Measurements from ENCODE around the gene GAA.
"Not testable (repeated sequence)": the region's sequence is repeated elsewhere in the genome, so short reads cannot be mapped to it uniquely, and the experiment has no call there.

The GAA gene

DNA sequence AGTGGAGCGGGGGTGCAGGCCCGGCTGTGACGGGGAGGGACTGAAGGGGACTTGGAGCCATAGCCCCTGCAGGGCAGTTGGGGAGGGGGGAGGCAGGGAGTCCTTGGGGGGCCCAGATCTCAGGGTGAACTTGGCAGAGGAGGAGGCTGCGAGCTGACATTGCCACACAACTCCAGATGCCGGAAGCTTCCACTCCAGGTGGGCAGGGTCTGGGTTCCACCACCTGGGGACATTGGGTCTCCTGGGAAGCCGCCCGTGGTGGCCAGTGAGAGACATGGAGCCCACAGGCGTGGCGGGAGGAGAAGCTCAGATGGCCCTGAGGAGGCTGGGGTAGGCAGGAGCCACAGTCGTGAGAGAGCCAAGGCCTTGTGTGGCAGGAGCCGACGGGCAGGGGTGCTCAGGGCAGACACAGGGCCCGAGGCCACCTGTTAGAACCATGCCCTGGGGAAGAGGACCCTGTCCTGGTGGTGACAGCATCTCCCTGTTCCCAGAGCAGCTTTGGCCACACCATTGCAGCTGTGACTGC is 18.2 kb upstream of the GAA start:
- DNase-seq (ENCODE audit: low read depth in 3 of 3, low spot score in 1 of 3): no peak

DNA sequence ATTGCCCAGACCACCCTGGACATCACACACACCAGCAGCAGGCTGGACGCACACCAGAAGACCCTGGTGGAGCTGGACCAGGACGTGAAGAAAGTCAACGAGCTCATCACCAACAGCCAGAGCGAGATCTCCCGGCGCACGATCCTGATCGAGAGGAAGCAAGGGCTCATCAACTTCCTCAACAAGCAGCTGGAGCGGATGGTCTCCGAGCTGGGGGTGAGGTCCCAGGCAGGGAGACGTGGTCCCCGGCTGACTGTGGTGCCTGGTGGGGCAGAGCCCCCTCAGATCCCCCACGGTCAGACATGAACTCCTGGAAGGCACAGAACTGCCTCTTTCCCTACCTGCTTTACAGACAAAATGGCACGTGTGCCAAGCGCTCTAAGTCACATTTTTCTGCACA is 16.6 kb upstream of the GAA start:
- no peak for DNase-seq (ENCODE audit: low read depth in 3 of 3, low spot score in 1 of 3)

DNA sequence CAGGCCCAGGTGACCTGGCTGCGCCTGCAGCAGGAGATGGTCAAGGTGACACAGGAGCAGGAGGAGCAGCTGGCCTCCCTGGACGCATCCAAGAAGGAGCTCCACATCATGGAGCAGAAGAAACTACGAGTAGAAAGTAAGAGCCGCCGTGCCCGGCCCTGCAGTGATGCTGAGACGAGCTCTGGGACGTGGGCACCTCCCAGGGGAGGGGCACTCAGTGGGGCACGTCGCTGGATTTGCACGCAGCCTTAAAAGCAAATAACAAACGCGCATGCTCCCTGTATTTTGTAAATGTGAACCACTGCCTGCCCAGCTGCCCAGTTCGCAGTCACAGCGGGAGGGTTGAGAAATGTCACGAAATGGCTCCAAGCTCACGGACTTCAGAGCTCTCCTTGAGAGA is 15.3 kb upstream of the GAA start:
- DNase-seq (ENCODE audit: low read depth in 3 of 3, low spot score in 1 of 3): no peak

DNA sequence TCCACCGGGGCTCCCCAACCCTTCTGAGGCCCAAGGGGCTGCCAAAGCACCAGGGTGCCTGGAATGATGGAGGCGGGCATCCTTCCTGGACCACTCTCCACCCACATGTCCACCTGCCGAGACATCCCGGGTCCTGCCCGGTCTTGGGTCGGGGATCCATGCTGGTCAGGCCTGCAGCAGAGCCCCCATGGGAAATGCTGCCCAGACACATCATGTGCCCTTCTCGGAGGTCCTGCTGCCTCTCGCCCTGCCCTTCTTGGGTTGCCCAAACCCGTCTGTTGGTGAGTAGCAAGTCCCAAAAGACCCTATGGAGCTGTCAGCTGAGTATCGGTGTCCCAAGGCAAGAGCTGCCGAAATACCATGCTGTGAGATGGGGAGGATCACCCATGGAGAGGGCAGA is 14.8 kb upstream of the GAA start:
- no peak for DNase-seq (ENCODE audit: low read depth in 3 of 3, low spot score in 1 of 3)

DNA sequence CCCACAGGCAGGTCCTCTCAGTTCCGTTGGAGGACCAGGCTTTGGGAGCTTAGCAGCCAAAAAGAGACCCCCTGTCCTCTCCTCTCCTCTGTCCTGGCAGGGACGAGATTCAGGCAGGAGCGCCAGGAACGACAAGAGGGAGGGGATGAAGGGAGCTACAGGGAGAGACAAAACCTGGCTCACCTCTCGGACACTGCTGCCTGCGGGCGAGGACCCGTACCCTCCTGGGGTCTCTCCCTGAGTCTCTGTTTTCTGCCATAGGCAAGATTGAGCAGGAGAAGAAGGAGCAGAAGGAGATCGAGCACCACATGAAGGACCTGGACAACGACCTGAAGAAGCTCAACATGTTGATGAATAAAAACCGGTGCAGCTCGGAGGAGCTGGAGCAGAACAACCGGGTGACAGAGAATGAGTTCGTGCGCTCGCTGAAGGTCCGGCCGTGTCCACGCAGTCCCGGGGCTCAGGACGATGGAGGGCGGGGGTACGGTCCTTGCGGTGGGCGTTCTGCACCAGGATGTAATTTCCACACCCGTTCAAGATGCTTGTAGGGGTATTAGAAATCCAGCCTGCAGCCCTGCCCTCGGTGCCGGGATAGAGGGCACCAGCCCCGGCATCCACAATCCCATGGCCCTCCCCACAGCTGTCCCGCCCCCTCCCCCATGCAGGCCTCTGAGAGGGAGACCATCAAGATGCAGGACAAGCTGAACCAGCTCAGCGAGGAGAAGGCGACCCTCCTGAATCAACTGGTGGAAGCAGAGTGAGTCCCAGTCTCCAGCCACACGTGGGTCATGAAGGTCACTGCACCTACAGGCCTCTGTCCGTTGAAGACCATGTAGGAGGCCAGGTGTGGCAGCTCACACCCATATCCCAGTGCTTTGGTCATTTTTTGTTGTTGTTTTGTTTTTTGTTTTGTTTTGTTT is 13.8 kb upstream of the GAA start:
- DNase-seq (ENCODE audit: low read depth in 3 of 3, low spot score in 1 of 3): no peak

DNA sequence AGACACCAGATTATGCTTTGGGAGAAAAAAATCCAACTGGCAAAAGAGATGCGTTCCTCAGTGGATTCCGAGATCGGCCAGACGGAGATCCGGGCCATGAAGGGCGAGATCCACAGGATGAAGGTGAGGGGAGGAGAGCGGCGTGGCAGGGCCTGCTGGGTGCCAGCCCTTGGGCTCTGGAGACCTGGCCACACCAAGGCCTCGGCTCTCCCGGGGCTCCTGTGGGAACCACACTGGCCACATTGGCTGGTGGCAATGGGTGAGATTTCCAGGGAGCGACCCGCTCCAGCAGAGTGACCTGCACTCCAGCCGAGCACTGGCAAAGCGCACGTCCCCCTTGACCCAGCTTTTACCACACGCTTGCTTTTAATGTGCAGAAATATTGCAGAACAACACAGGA is 11.6 kb upstream of the GAA start:
- no peak for DNase-seq (ENCODE audit: low read depth in 3 of 3, low spot score in 1 of 3)

DNA sequence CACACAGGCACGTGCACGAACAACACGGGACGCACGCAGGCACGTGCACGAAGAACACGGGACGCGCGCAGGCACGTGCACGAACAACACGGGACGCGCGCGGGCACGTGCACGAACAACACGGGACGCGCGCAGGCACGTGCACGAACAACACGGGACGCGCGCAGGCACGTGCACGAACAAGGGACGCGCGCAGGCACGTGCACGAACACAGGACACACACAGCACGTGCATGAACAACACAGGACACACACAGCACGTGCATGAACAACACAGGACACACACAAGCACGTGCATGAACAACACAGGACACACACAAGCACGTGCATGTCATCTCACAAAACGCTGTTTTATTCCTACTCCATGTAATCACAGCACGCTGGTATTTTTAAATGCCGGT is 11.2 kb upstream of the GAA start:
- not testable (repeated sequence) for DNase-seq (ENCODE audit: low read depth in 3 of 3, low spot score in 1 of 3)

DNA sequence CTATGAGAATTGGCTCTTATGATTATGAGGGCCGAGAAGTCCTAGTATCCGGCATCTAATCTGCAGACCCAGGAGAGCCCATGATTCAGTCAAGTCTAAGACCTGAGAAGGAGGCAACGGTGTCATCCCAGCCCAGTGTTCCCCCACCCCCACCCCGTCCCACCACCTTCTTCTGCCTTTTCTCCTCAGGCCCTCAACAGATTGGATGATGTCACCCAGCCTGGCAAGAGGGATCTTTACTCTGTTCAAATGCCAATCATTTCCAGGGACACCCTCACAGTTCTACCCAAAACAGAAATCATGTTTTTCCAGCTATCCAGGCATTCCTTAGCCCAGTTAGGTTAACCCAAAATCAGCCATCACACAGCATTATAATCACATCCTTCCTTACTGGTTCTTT is 10.0 kb upstream of the GAA start:
- DNase-seq (ENCODE audit: low read depth in 3 of 3, low spot score in 1 of 3): no peak

DNA sequence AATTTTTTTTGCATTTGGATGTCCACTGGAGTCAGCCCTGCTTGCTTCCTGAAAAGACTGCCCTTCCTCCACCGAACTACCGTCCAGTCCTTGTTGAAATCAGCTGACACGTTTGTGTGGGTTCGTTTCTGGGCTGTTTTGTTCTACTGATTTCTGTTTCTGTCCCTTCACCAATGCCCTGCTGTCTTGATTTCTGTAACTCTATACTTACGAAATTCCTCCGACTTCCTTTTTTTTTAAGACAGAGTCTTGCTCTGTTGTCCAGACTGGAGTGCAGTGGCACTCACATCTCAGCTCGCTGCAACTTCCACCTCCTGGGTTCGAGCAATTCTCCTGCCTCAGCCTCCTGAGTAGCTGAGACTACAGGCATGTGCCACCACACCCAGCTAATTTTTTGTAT is 8.4 kb upstream of the GAA start:
- DNase-seq (ENCODE audit: low read depth in 3 of 3, low spot score in 1 of 3): no peak

DNA sequence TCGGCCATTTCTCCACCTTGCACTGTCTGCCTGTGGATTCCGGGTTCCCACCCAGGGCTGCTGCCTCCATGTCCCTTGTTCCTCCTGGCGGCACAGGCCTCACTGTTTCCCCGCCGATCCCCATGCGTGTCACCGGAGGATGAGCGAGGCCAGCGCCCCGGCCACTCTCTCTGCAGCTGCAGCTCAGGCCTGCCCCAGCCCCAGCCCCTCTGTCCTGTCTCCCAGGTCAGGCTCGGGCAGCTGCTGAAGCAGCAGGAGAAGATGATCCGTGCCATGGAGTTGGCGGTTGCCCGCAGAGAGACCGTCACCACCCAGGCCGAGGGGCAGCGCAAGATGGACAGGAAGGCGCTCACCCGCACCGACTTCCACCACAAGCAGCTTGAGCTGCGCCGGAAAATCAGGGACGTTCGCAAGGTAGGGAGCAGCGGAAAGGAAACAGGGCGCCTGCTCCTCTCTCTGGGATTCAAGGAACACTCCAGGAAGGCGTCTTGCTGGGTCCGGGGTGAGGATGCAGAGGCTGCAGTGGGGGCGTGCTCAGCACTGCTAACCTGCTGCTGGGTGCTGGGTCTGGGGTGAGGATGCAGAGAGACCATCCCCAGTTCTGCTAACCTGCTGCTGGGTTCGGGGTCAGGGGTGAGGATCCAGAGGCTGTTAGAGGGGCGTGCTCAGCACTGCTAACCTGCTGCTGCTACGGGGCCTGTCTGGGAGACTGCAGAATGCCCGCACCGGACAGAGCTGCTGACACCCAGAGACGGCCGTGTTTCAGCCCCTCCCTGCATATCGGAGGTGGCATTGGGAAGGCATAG is 6.1 kb upstream of the GAA start:
- no peak for DNase-seq (ENCODE audit: low read depth in 3 of 3, low spot score in 1 of 3)

DNA sequence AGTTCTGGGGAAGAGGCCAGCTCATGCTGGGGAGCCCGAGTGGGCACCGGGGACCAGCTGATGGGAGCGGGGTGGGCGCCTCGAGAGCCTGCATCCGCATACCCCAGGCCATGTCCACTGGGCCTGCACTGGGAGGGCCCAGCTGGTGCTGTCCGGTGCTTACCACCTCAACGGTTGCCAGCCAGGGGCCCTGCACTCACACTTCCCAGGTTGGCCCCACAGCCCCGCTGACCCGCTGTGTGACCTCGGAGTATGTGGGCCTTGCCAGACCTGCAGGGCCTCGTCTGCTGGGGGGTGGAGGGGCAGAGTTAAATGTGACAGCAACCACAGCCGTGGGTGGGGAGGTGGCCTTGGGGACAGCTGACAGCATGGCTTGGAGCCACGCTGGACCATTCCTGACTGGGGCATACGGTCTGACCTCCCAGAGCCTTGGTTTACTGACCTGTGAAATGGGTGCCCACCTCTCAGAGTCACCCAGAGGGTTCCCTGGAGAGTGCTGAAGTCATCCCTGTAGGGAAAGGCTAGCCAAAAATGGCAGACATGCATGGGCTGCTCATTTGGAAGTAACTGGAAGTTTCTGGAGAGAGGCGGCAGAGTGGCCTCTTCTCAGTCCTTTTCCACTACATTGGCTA is 5.4 kb upstream of the GAA start:
- DNase-seq (ENCODE audit: low read depth in 3 of 3, low spot score in 1 of 3): no peak

DNA sequence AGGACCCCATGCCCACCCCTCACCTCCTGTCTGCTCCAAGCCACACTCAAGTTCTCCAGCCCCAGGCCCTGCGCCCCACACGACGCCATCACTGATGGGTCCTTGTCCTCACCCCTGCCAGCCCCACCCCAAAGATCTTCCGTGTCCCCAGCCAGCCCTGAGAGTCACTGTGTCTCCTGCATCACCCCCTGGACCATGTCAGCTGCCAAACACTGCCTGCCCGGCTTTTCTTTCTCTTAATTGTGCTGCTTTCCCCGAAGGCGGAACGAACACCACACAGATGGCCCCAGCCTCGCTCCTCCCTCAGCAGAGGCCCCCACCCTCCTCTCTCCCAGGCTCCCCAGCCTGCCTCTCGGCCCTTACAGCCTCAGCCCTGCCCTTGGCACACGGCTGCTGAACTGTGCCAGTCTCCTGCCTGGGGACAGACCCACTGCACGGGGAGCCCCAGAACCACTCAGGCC is 4.8 kb upstream of the GAA start:
- no peak for DNase-seq (ENCODE audit: low read depth in 3 of 3, low spot score in 1 of 3)

DNA sequence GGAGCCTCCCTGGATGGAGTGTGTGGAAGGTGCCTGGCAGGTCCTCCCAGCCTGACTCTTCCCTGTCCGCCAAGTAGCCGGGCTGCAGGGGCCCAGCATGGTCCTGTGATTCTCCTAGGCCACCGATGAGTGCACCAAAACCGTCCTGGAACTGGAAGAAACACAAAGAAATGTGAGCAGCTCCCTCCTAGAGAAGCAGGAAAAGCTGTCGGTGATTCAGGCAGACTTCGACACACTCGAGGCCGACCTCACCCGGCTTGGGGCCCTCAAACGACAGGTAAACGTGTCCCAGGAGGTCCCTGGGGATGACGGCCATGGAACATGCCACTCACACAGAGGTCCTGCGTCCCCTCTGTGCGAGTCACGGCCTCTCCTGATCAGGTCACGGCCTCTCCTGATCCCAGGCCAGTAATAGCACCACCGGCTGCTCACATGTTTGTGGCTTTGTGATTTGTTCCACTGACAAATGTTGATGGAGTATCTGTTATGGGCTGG is 4.2 kb upstream of the GAA start:
- no peak for DNase-seq (ENCODE audit: low read depth in 3 of 3, low spot score in 1 of 3)

DNA sequence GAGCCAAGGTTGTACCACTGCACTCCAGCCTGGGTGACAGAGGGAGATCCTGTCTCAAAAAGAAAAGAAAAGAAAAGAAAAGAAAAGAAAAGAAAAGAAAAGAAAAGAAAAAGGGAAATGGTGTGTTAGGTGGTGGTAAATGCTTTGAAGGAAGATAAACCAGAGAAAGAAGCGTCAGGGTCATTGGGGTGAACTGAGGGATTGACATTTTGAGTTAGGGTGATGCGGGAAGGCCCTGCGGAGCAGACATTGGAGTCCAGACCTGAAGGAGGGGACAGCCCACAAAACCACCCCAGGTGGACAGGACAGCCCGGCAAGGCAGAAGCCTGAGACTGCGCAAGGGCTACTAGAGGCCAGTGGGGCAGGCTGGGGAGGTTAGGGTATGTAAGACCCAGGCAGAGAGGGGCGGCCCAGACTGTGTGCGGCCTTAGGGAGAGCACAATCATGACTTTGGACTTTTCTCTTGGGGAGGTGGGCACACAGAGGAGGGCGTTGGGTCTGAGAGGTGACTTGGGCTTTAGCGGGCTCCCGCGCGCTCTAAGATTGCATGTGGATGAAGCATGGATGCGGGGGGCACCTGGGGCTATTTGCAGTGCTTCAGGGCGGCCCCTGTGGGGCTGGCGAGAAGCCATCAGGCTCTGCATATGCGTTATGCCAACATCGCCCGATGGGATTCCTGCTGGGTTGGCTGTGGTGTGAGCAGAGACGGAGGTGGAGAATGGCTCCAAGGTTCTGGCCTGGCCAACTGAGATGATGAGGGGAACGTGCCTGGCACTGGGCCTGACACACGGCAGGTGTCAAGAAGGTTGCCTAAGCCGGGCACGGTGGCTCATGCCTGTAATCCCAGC is 3.3 kb upstream of the GAA start:
- no peak for DNase-seq (ENCODE audit: low read depth in 3 of 3, low spot score in 1 of 3)

DNA sequence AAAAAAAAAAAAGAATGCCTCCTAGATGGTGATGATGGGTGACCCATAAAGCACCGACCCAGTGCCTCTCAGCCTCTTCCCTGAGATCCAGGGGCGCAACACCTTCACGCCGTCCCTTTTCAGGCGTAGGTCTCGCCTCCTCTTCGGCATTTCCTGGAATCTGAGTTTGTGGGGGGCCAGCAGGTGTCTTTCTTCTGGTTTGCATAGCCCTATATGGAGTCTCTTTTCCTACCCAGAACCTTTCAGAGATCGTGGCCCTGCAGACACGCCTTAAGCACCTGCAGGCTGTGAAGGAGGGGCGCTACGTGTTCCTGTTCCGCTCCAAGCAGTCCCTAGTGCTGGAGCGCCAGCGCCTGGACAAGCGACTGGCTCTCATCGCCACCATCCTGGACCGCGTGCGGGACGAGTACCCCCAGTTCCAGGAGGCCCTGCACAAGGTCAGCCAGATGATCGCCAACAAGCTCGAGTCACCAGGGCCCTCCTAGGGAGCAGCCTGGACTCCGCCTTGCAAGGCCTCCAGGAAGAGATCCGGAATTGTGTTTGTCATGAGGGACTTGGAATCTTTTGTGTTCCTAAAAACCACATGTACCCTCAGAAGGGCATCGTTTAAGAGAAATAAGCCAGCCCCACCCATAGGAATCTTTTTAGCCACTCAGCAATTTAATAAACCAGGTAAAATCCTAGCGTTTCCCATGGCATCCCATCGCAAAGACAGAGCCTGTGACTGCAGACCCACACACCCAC is 1.9 kb upstream of the GAA start:
- no peak for DNase-seq (ENCODE audit: low read depth in 3 of 3, low spot score in 1 of 3)

DNA sequence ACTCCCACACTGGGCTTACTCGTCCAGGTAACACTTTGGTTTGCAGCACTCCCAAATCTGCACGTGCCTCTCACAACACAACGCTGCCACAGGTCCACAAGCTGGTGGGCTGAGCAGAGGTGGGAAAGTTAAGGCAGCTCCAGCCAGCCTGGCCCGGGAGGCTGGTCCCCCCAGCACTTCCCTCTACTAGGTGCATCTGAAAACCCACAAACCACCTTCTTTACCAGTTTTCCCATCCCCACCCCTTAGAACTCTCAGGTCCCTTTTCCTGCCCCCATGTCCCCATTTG is 1.4 kb upstream of the GAA start:
- DNase-seq (ENCODE audit: low read depth in 3 of 3, low spot score in 1 of 3): no peak

DNA sequence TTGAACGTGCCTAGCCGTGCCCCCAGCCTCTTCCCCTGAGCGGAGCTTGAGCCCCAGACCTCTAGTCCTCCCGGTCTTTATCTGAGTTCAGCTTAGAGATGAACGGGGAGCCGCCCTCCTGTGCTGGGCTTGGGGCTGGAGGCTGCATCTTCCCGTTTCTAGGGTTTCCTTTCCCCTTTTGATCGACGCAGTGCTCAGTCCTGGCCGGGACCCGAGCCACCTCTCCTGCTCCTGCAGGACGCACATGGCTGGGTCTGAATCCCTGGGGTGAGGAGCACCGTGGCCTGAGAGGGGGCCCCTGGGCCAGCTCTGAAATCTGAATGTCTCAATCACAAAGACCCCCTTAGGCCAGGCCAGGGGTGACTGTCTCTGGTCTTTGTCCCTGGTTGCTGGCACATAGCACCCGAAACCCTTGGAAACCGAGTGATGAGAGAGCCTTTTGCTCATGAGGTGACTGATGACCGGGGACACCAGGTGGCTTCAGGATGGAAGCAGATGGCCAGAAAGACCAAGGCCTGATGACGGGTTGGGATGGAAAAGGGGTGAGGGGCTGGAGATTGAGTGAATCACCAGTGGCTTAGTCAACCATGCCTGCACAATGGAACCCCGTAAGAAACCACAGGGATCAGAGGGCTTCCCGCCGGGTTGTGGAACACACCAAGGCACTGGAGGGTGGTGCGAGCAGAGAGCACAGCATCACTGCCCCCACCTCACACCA is 724 bp downstream of the GAA start:
- no peak for DNase-seq (ENCODE audit: low read depth in 3 of 3, low spot score in 1 of 3)

DNA sequence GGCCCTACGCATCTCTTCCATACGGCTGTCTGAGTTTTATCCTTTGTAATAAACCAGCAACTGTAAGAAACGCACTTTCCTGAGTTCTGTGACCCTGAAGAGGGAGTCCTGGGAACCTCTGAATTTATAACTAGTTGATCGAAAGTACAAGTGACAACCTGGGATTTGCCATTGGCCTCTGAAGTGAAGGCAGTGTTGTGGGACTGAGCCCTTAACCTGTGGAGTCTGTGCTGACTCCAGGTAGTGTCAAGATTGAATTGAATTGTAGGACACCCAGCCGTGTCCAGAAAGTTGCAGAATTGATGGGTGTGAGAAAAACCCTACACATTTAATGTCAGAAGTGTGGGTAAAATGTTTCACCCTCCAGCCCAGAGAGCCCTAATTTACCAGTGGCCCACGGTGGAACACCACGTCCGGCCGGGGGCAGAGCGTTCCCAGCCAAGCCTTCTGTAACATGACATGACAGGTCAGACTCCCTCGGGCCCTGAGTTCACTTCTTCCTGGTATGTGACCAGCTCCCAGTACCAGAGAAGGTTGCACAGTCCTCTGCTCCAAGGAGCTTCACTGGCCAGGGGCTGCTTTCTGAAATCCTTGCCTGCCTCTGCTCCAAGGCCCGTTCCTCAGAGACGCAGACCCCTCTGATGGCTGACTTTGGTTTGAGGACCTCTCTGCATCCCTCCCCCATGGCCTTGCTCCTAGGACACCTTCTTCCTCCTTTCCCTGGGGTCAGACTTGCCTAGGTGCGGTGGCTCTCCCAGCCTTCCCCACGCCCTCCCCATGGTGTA is 1.5 kb downstream of the GAA start:
- DNase-seq (ENCODE audit: low read depth in 3 of 3, low spot score in 1 of 3): no peak
